ENCODE measurements around the gene SOBP.

- no peak for TF ChIP-seq CTCF (IDR thresholded peaks at IDR 0.05 in 8 of 11, conservative IDR thresholded peaks at IDR 0.05 in 3 of 11)
- TF ChIP-seq POLR2AphosphoS5 (IDR thresholded peaks at IDR 0.05): no peak
Observed at GRCh38 chr6:107692351-107692750, 202.4 kb downstream of the SOBP start.
